IPS DF 19.7 (cell line): ENCODE measurements around the gene SPTLC2.

ENCODE experiments used
- DNase-seq: peaks from one replicate; pipeline ENCODE4 v3.0.0-alpha.2; 2013; ENCODE audit warnings: low read depth, low spot score

The SPTLC2 gene

GRCh38 chr14:77469067-77469505, 147.4 kb downstream of the SPTLC2 start:
- DNase-seq = no peak

DNA sequence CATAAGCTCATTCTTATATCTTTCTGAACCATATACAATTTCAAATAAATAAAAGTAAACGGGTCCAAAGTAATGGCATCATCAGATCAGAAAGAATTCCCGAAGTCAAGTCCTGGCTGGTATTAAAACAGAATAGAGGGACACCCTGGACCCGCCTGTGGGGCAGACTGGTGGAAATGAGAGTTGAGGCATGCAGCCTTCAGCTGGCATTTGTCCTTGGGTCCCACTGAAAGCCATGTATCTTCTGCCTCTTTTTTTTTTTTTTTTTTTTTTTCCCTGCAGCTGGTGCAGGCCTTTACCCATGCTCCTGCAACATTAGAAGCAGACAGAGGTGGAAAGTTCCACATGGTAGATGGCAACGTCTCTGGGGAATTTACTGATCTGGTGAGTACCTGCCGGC, 148.6 kb downstream of the SPTLC2 start:
- no peak for DNase-seq

GRCh38 chr14:77459072-77459723, 157.2 kb downstream of the SPTLC2 start:
- peak; percentile 28 for DNase-seq

DNA sequence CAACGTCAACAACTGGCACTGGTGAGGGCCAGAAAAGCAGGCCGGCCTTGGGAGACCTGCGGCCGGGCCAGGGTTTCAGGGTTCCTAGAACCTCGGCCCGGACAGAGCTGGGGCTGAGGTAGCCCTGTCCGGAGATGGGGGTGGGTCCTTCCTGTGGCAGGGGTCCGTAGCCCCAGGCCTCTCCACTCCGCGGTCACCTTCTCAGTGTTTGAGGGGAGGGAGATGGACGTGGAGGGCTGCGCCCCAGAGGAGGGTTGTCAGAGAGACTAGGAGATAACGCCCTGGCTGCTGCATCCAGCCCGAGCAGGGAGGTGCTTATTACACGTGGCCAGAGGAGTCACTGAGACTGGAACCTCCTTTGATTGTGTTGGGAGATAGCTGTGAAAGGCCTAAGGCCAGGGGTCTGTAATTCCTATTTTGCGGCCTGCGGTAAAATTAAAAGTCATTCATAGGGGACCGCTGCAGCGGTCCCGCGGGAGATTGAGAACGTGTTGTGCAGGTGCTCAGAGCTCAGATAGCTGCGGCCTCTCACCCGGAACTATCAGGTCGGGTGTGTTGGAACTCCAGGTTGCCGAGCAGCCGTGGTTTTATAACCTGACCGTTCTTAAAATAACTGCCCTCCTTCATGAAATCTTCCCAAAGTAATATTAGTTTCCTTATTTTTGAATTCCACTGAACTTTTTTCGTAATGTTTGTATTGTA, 158.0 kb downstream of the SPTLC2 start:
- DNase-seq = no peak

GRCh38 chr14:77457522-77458248, 158.8 kb downstream of the SPTLC2 start, which contains the start of the genes AHSA1 and VIPAS39:
Gene AHSA1 (plus strand): TSS chr14:77458093. CDS start chr14:77458190, 97 bp downstream.
Gene VIPAS39 (minus strand): TSS chr14:77457601. CDS start chr14:77454102, 3,499 bp downstream.
- peak; percentile 99 for DNase-seq

- DNase-seq = no peak
Observed at GRCh38 chr14:77457115-77457521, 159.3 kb downstream of the SPTLC2 start.
